Spinal cord (tissue), 10 donors: ENCODE measurements around the gene MICALL2. TPM values are rescaled to one million over a fixed set of nuclear protein-coding genes. Genes with fewer than 3 reads are reported as not detected.
A peak's percentile ranks its signal among the peaks of the same experiment; 100 is the strongest.

Experiments used
- DNase-seq, 6 donors: peaks; one replicate each; pipeline versions ENCODE4 v3.0.0 to v3.0.0-alpha.2; 2013 to 2015; ENCODE audit warnings: low spot score in 6 of 6, low read depth in 4 of 6
- H3K27ac ChIP-seq: one replicate; pipeline ENCODE4 v1.5.1; 2013; ENCODE audit warnings: low read depth, low read length, control low read depth
- H3K27me3 ChIP-seq: one replicate; pipeline ENCODE4 v1.6.1; 2013; ENCODE audit warnings: low read length; ENCODE audit not compliant: control insufficient read depth, insufficient read depth
- H3K36me3 ChIP-seq: one replicate; pipeline ENCODE4 v1.6.1; 2013; ENCODE audit warnings: low read length; ENCODE audit not compliant: control insufficient read depth, insufficient read depth
- H3K4me1 ChIP-seq: one replicate; pipeline ENCODE4 v1.6.1; 2013; ENCODE audit warnings: low read length; ENCODE audit not compliant: control insufficient read depth, insufficient read depth
- H3K4me3 ChIP-seq: one replicate; pipeline ENCODE4 v1.5.1; 2013; ENCODE audit warnings: low read depth, low read length, control low read depth
- H3K9me3 ChIP-seq: one replicate; pipeline ENCODE4 v1.6.1; 2013; ENCODE audit warnings: low read length; ENCODE audit not compliant: control insufficient read depth, insufficient read depth
- WGBS: methylation state at CpG from one replicate; pipeline ENCODE4 v1.1.5; 2013; ENCODE audit warnings: missing lambda C conversion rate; ENCODE audit not compliant: insufficient coverage; 5-methylcytosine and 5-hydroxymethylcytosine counted together
- polyA plus RNA-seq, 2 donors: library from polyadenylated mRNA; unstranded; fragments of 120-200 nt; gene quantifications; one replicate each; pipeline ENCODE4 v1.2.1, GENCODE V29; 2013; ENCODE audit not compliant: insufficient read length in 2 of 2
- total RNA-seq, 2 donors: library from RNA; depleted of rRNA in 1 of 2; stranded (reverse); fragments of 120-200 nt in 1 of 2; fragments of >200 nt in 1 of 2; gene quantifications; one replicate each; pipeline versions ENCODE4 v1.2.3 to v1.2.4, GENCODE V29; 2013 to 2014
- donor health status: healthy.

The MICALL2 gene
- total and polyA plus RNA-seq, 4 donors = 13.1 to 34.7 (median 20.6) TPM

GRCh38 chr7:1474736-1475135 is 15.5 kb upstream of the MICALL2 start:
- WGBS = 85% methylated on average over 24 of the region's 24 CpGs
- H3K27me3 ChIP-seq = no peaks in the 10 kb centered on the region
- DNase-seq = no peak
- no peak overlapping the region for H3K27ac ChIP-seq
- H3K9me3 ChIP-seq = no peaks in the 10 kb centered on the region
- no peak overlapping the region for H3K4me3 ChIP-seq
- peaks cover 5% of the 10 kb centered on the region for H3K4me1 ChIP-seq
- peaks cover 100% of the 10 kb centered on the region for H3K36me3 ChIP-seq

GRCh38 chr7:1473864-1474512 is 14.7 kb upstream of the MICALL2 start:
- H3K4me1 ChIP-seq = peaks cover 5% of the 10 kb centered on the region
- peak in 5 of 6 donors; percentile 55 to 93 (median 64) for DNase-seq
- no peaks in the 10 kb centered on the region for H3K27me3 ChIP-seq
- 24% methylated on average over 29 of the region's 37 CpGs for WGBS
- peaks cover 100% of the 10 kb centered on the region for H3K36me3 ChIP-seq
- no peak overlapping the region for H3K4me3 ChIP-seq
- H3K9me3 ChIP-seq = no peaks in the 10 kb centered on the region
- H3K27ac ChIP-seq = no peak overlapping the region

GRCh38 chr7:1470901-1471300 is 11.6 kb upstream of the MICALL2 start:
- H3K36me3 ChIP-seq = peaks cover 95% of the 10 kb centered on the region
- H3K27ac ChIP-seq = no peak overlapping the region
- DNase-seq = no peak
- H3K27me3 ChIP-seq = no peaks in the 10 kb centered on the region
- H3K9me3 ChIP-seq = no peaks in the 10 kb centered on the region
- H3K4me3 ChIP-seq = no peak overlapping the region
- WGBS = 95% methylated on average over 21 of the region's 21 CpGs
- peaks cover 19% of the 10 kb centered on the region for H3K4me1 ChIP-seq

- Histone ChIP-seq H3K27me3 (no peaks in the 10 kb centered on the region), H3K36me3 (peaks cover 79% of the 10 kb centered on the region), H3K4me1 (peaks cover 20% of the 10 kb centered on the region), H3K4me3 (no peak overlapping the region), H3K27ac (no peak overlapping the region), H3K9me3 (no peaks in the 10 kb centered on the region)
- WGBS = 84% methylated on average over 23 of the region's 24 CpGs
- no peak for DNase-seq
Measured at GRCh38 chr7:1468643-1469298, 9.5 kb upstream of the MICALL2 start.

GRCh38 chr7:1468203-1468602 is 8.9 kb upstream of the MICALL2 start:
- Histone ChIP-seq H3K9me3 (no peaks in the 10 kb centered on the region), H3K4me1 (peaks cover 22% of the 10 kb centered on the region), H3K27ac (no peak overlapping the region), H3K36me3 (peaks cover 73% of the 10 kb centered on the region), H3K27me3 (no peaks in the 10 kb centered on the region), H3K4me3 (no peak overlapping the region)
- no peak for DNase-seq
- 95% methylated on average over 10 of the region's 13 CpGs for WGBS

- WGBS = 42% methylated on average over 16 of the region's 17 CpGs
- H3K9me3 ChIP-seq = no peaks in the 10 kb centered on the region
- H3K36me3 ChIP-seq = peaks cover 58% of the 10 kb centered on the region
- H3K4me3 ChIP-seq = no peak overlapping the region
- H3K27me3 ChIP-seq = no peaks in the 10 kb centered on the region
- peaks cover 22% of the 10 kb centered on the region for H3K4me1 ChIP-seq
- peak in 2 of 6 donors; percentile 22 to 66 for DNase-seq
- peak overlapping the region; percentile 47 for H3K27ac ChIP-seq
Measured at GRCh38 chr7:1466524-1467271, 7.4 kb upstream of the MICALL2 start.

GRCh38 chr7:1464694-1465093 is 5.4 kb upstream of the MICALL2 start:
- Histone ChIP-seq H3K27me3 (no peaks in the 10 kb centered on the region), H3K4me1 (peaks cover 39% of the 10 kb centered on the region), H3K27ac (no peak overlapping the region), H3K9me3 (no peaks in the 10 kb centered on the region), H3K4me3 (no peak overlapping the region), H3K36me3 (peaks cover 38% of the 10 kb centered on the region)
- no peak for DNase-seq
- 88% methylated on average over 9 of the region's 12 CpGs for WGBS

- WGBS = 80% methylated on average over 15 of the region's 18 CpGs
- no peaks in the 10 kb centered on the region for H3K9me3 ChIP-seq
- H3K4me1 ChIP-seq = peaks cover 42% of the 10 kb centered on the region
- no peak for DNase-seq
- no peak overlapping the region for H3K27ac ChIP-seq
- H3K27me3 ChIP-seq = no peaks in the 10 kb centered on the region
- peaks cover 28% of the 10 kb centered on the region for H3K36me3 ChIP-seq
- H3K4me3 ChIP-seq = no peak overlapping the region
Measured at GRCh38 chr7:1463676-1464223, 4.5 kb upstream of the MICALL2 start.

GRCh38 chr7:1461646-1462375 is 2.5 kb upstream of the MICALL2 start:
- peaks cover 55% of the 10 kb centered on the region for H3K4me1 ChIP-seq
- WGBS = 76% methylated on average over 16 of the region's 18 CpGs

More at GRCh38 chr7:1461646-1462375, 2.5 kb upstream of the MICALL2 start:
- Histone ChIP-seq H3K9me3 (no peaks in the 10 kb centered on the region), H3K27me3 (no peaks in the 10 kb centered on the region), H3K27ac (no peak overlapping the region), H3K36me3 (peaks cover 11% of the 10 kb centered on the region), H3K4me3 (no peak overlapping the region)
- DNase-seq = no peak
